Ecto neural progenitor cell (in vitro differentiated cells): Measurements from ENCODE around the gene RAB18.
A peak's percentile ranks its signal among the peaks of the same experiment; 100 is the strongest.
"Not testable (repeated sequence)": the region's sequence is repeated elsewhere in the genome, so short reads cannot be mapped to it uniquely, and the experiment has no call there.

Experiments
- DNase-seq: peaks from one replicate; pipeline ENCODE4 v3.0.0-alpha.2; 2018; ENCODE audit warnings: low spot score

The RAB18 gene

DNA sequence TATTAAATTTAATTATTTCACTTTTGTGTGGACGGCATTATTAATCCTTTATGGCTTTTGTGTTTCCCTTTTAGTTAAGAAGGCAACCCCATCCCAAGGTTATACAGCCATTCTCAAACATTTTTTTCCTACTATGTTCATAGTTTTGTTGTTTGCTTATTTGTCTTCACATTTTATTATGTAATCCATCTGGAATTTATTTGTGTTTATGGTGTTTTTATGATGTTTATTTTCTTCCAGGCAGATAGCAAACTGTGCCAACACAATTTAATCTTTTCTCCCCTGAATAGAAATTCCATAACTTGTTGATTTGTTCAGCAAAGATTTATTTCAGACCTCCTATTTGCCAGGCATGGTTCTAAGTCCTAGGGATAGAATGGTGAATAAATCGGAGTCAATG lies 42.9 kb downstream of the RAB18 start:
- DNase-seq, result no peak

GRCh38 chr10:27547482-27547881 lies 43.4 kb downstream of the RAB18 start:
- no peak for DNase-seq

DNA sequence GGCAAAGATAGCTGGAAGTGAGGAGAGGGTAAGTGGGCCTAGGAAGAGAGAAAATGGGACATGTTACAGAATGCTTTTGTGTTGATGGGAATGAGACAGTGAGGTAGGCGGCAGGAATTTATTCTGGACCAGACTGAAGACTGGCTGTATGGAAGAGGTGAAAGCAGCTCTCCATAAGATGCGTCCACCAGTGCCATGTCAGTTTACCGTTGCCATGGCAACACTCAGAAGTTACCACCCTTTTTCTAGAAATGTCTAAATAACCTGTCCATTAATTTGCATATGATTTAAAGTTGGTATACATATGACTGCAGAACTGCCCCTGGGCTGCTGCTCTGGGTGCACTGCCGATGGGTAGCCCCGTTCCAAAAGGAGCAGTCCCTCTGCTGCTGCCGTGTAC lies 46.7 kb downstream of the RAB18 start:
- DNase-seq, result no peak

GRCh38 chr10:27558612-27559020 lies 54.5 kb downstream of the RAB18 start:
- peak; percentile 53 for DNase-seq

DNA sequence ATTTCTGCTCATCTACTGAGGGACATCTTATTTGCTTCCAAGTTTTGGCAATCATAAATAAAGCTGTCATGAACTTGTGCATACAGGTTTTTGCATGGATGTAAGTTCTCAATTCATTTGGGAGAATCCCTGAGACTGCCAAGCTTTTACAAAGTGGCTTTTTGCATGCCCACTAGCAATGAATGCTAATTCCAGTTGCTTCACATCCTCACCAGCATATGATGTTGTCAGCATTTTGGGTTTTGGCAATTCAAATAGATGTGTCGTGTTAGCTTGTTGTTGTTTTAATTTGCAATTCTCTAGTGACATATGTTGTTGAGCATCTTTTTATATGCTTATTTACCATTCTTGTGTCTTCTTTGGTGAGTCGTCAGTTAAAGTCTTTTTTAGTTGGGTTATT lies 57.2 kb downstream of the RAB18 start:
- no peak for DNase-seq

DNA sequence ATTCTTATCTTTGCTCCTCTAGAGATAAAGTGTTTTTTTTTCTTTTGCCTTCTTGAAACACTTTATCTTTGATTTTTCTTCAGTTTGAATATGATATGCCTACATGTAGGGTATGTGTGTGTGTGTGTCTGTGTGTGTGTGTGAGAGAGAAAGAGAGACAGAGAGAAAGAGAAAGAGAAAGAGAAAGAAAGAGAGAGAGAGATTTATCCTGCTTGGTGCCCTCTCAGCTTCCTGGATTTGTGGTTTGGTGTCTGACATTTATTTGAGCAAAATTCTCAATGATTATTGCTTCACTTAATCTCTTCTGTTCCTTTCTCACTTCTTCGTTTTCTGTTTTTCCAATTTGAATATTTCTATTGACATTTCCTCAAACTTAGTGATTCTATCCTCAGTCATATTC lies 60.3 kb downstream of the RAB18 start:
- no peak for DNase-seq

- DNase-seq, result no peak
Measured at GRCh38 chr10:27564880-27565279, 60.8 kb downstream of the RAB18 start.

DNA sequence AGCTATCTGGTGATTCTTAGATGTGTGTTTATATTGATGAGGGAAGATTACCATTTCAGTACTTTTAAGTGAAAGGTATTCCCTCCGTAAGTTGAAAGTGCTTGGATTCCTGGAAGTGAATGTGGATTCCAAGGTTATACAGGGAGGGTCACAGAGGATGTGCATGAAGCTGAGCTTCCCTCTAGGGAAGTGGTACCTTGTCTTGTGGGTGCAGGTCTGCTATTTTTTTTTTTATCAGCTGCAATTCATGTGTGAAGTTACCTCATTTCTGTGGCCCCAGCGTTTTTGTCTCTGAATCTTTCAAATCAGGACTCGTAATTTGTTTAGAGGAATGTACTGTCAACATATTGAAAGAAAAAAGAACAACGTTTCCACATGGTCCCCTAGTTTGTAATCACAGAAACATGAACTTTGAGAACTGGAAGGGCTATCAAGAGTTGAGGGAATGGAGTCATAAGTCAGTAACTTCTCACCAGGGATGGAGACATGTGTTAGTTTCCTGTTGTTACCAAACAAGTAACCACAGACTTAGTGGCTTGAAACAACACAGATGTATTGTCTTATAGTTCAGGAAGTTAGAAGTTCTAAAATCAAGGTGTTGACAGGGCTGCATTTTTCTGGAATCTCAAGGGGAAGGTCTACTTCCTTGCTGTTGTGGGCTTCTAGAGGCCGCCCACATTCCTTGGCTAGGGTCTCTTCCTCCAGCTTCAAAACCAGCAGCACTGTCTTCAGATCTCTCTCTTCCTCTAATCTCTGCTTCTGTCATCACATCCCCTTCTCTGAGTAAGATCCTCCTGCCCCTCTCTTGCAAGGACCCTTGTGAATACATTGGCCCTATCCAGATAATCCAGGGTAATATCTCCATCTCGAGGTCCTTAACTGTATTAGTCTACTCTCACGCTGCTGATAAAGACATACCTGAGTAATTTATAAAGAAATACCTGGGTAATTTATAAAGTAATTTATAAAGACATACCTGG lies 64.4 kb downstream of the RAB18 start:
- no peak for DNase-seq

- DNase-seq, result no peak
Measured at GRCh38 chr10:27569946-27570345, 65.8 kb downstream of the RAB18 start.

DNA sequence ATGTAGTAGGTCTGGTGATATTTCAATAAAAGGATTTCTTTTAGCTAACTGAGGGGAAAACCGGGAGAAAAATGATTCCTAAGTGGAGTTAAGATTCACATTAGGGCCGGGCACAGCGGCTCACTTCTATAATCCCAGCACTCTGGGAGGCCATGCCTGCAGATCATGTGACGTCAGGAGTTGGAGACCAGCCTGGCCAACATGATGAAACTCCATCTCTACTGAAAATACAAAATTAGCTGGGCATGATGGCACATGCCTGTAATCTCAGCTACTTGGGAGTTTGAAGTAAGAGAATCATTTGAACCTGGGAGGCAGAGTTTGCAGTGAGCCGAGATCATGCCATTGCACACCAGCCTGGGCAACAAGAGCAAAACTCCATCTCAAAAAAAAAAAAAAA lies 72.9 kb downstream of the RAB18 start:
- not testable (repeated sequence) for DNase-seq

DNA sequence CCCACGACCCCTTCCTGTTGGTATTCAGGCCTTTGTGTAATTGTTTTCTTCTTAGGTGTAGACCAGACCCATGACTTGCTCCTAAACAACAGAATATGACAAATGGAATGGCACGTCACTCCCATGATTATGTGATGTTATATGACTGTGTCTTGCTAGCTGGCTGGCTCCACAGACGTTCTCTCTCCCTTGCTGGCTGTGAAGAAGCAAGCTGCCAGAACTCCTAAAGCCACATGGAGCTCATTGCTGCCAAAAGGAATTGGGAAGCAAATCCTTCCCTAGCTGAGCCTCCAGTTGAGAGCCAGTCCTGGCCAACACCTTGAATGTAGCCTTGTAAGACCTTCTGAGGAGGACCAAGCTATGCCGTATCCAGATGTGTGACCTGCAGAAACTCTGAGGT lies 74.2 kb downstream of the RAB18 start:
- no peak for DNase-seq

DNA sequence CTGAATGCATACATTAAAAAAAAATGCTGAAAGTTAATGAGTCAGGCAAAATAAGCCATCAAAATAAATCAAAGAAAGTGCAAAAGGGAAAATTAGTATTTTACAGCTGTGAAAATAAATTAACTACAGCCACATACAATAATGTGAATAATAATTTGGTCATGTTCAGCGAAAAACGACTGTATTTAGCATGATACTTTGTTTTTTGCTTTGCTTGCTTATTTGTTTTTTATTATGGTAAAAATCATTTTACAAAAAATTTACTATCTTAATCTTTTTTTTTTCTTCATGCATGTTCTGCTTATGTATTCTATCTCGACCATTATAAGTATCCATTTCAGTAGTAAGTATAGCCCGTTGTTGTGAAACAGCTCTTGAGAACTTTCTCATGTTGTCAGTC lies 77.1 kb downstream of the RAB18 start:
- DNase-seq, result no peak

GRCh38 chr10:27584302-27584701 lies 80.2 kb downstream of the RAB18 start:
- no peak for DNase-seq
